Spleen (tissue), 7 donors: ENCODE data around the gene RRP1.

Experiments used
- CTCF ChIP-seq, 11 experiments: fragments of 200-600 bp in 7 of 11; fragments of 450-650 bp in 4 of 11; sonication (generic) in 4 of 11; IDR thresholded peaks in 8 of 11; conservative IDR thresholded peaks in 3 of 11; 1 replicate in 7 of 11; 2 replicates in 4 of 11; pipeline versions ENCODE4 v1.4.0 to v1.8.0; 2016 to 2021; ENCODE audit warnings: antibody characterized with exemption in 11 of 11, inconsistent platforms in 4 of 11, mild to moderate bottlenecking in 1 of 11
- POLR2A ChIP-seq, 3 donors: fragments of 450-650 bp; IDR thresholded peaks; one replicate each; pipeline ENCODE4 v1.5.1; 2017; ENCODE audit warnings: antibody characterized with exemption in 3 of 3, mild to moderate bottlenecking in 1 of 3
- POLR2AphosphoS5 ChIP-seq, 3 donors: sonication (generic); formaldehyde crosslinking; IDR thresholded peaks; one replicate each; pipeline ENCODE4 v1.5.1; 2017; ENCODE audit warnings: antibody characterized with exemption in 3 of 3
- donor health status: DM: no; HTN: no; CAD: no; lungs with moderate emphysema.
- donor health status: DM: no; HTN: no; CAD: no.
- donor health status: DM: no; HTN: no; CAD: no.

GRCh38 chr21:43848771-43849170 lies 59.4 kb downstream of the RRP1 start:
- TF ChIP-seq CTCF (IDR thresholded peaks at IDR 0.05 in 8 of 11, conservative IDR thresholded peaks at IDR 0.05 in 3 of 11) (no peak), POLR2AphosphoS5 (IDR thresholded peaks at IDR 0.05) (no peak), POLR2A (IDR thresholded peaks at IDR 0.05) (no peak)
